ENCODE results near the gene ZBTB5. TPM values are rescaled to one million over a fixed set of nuclear protein-coding genes. Genes with fewer than 3 reads are reported as not detected.

Gene ZBTB5
- total and polyA plus RNA-seq, 8 donors: 2.8 to 7.5 (median 4.8) TPM

DNA sequence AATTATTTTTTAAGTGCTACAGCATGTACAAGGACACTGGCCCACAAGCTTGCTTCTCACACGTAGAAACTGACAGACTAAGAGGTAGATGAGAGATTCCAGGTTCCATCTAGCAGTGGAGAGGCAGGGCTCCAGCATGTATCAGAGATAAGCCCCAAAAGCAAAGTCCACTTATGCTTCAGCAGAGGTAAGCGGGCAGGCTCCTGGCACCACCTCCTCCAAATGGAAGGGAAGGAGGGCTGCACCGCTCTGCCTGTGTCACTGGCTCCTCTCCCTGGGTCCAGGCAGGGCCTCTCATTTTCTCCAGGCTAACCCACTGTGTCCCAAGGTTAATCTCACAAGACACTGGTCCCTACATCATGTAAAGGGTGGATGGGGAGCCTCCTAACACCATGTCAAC is 26.9 kb downstream of the ZBTB5 start:
- H3K4me3 ChIP-seq: no peak overlapping the region
- peaks cover 0 to 59% (median 25%) of the 10 kb centered on the region in 3 donors for H3K36me3 ChIP-seq
- WGBS, 2 donors: 46 to 58% methylated on average over 3 of the region's 3 CpGs
- TF ChIP-seq, protein P1, sequence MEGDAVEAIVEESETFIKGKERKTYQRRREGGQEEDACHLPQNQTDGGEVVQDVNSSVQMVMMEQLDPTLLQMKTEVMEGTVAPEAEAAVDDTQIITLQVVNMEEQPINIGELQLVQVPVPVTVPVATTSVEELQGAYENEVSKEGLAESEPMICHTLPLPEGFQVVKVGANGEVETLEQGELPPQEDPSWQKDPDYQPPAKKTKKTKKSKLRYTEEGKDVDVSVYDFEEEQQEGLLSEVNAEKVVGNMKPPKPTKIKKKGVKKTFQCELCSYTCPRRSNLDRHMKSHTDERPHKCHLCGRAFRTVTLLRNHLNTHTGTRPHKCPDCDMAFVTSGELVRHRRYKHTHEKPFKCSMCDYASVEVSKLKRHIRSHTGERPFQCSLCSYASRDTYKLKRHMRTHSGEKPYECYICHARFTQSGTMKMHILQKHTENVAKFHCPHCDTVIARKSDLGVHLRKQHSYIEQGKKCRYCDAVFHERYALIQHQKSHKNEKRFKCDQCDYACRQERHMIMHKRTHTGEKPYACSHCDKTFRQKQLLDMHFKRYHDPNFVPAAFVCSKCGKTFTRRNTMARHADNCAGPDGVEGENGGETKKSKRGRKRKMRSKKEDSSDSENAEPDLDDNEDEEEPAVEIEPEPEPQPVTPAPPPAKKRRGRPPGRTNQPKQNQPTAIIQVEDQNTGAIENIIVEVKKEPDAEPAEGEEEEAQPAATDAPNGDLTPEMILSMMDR (IDR thresholded peaks at IDR 0.05): no peak
- H3K9me3 ChIP-seq: no peaks in the 10 kb centered on the region
- DNase-seq: no peak
- intact Hi-C loops (cut with DNase I): loop anchor here in 1 of 3 donors (10.0 kb wide), 1 partner anchor 56 kb away; no protein-coding TSS in a partner anchor
- H3K4me1 ChIP-seq: peaks cover 0 to 5% (median 0%) of the 10 kb centered on the region in 3 donors
- H3K27me3 ChIP-seq: no peaks in the 10 kb centered on the region
- no peak overlapping the region for H3K27ac ChIP-seq
- FAIRE-seq: no peak
- peak in 2 of 4 donors; percentile 27 to 44 for ATAC-seq

DNA sequence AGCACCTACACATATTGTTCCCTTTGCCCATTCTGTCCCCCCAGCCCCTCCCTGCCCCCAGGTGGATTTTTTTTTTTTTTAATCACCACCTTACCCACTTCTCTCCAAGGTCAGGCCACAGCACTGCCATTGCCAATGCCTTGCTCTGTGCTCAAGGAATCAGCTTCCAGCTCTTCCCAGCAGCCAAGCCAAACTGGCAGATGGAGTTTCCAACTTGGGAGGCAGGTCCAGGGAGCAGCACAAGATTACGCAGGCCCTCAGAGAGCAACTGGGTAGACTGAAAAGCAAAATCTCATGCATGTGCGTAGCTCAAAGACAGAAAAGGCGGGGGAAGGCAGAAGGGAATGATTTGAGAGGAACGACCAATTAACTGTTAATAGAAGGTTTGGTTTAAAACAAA is 27.6 kb downstream of the ZBTB5 start:
- 80 to 82% methylated on average over 4 of the region's 4 CpGs for WGBS, 2 donors
- Histone ChIP-seq H3K27ac (no peak overlapping the region), H3K4me1 (peaks cover 0 to 5% (median 0%) of the 10 kb centered on the region in 3 donors), H3K4me3 (no peak overlapping the region), H3K9me3 (no peaks in the 10 kb centered on the region), H3K27me3 (no peaks in the 10 kb centered on the region), H3K36me3 (peaks cover 0 to 59% (median 25%) of the 10 kb centered on the region in 3 donors)
- FAIRE-seq (no peak), DNase-seq (no peak), ATAC-seq (peak in 1 of 4 donors; percentile 24)
- intact Hi-C loops (cut with DNase I): loop anchor here in 1 of 3 donors (10.0 kb wide), 1 partner anchor 57 kb away; no protein-coding TSS in a partner anchor
- TF ChIP-seq, protein P1 (IDR thresholded peaks at IDR 0.05): no peak

DNA sequence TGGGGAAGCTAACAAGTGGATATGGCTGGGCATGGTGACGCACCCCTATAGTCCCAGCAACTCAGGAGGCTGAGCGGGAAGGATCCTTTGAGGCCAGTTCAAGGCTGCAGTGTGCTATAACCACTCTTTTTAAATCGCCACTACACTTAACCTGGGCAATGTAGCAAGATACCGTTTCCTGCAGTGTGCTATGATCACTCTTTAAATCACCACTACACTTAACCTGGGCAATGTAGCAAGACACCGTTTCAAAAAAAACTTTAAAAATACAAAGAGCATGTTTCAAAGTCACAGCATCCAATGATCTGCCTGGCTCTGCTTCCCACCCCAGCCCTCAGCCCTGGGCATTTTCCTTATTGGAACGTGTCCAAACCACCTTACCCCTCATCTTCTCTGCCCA is 28.2 kb downstream of the ZBTB5 start:
- Histone ChIP-seq H3K27me3 (no peaks in the 10 kb centered on the region), H3K9me3 (no peaks in the 10 kb centered on the region), H3K36me3 (peaks cover 0 to 56% (median 22%) of the 10 kb centered on the region in 3 donors), H3K27ac (no peak overlapping the region), H3K4me3 (no peak overlapping the region), H3K4me1 (peaks cover 0 to 5% (median 0%) of the 10 kb centered on the region in 3 donors)
- ATAC-seq (no peak), FAIRE-seq (no peak), DNase-seq (no peak)
- WGBS, 2 donors: 87 to 93% methylated on average over 6 of the region's 6 CpGs
- intact Hi-C loops (cut with DNase I): loop anchor here in 1 of 3 donors (10.0 kb wide), 1 partner anchor 58 kb away; no protein-coding TSS in a partner anchor
- TF ChIP-seq, protein P1 (IDR thresholded peaks at IDR 0.05): no peak

DNA sequence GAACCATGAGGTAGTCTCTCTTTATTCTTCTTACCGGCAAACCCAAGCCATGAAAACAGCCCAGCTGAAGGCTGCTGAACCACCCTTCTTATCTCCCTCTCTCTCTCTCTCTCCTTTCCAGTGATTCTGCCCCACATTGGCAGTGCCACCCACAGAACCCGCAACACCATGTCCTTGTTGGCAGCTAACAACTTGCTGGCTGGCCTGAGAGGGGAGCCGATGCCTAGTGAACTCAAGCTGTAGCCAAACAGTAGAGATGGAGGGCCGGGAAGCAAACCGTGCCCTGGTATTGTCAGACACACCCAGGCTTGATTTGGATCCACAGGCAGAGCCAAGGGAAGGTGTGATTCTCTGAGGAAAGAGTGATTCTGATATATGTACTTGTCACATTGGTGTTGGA is 28.7 kb downstream of the ZBTB5 start:
- Histone ChIP-seq H3K4me1 (peaks cover 0 to 5% (median 0%) of the 10 kb centered on the region in 3 donors), H3K4me3 (no peak overlapping the region), H3K27ac (no peak overlapping the region), H3K36me3 (peaks cover 0 to 51% (median 19%) of the 10 kb centered on the region in 3 donors), H3K9me3 (no peaks in the 10 kb centered on the region), H3K27me3 (no peaks in the 10 kb centered on the region)
- WGBS, 2 donors: 87 to 94% methylated on average over 5 of the region's 5 CpGs
- peak in 1 of 6 donors; percentile 33 for DNase-seq
- no peak for FAIRE-seq
- TF ChIP-seq, protein P1 (IDR thresholded peaks at IDR 0.05): no peak
- intact Hi-C loops (cut with DNase I): loop anchor here in 1 of 3 donors (10.0 kb wide), 1 partner anchor 58 kb away; no protein-coding TSS in a partner anchor
- no peak for ATAC-seq

DNA sequence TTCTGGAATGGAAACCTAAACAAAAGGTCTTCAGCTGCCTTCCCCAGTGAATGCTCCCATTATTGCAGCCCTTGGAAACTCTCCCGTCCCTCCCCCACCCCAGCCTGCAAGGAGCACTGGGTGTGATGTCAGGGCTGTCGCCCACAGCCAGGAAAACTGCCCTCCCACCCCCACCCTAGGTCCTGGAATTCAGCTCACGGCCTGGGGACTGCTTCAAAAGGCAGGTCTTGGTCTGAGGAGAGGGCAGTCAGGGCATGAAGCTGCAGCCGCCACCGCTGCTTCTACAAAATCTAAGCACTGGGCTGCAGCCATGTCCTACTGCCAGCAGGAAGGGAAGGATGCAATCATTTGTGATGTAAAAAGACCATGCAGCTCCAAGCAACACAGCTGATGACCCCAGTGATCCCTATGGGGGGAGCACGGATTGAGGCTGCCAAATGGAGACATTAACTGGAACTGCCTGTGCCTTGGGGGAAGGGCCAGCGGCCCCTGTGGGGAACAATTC is 31.3 kb downstream of the ZBTB5 start:
- Histone ChIP-seq H3K9me3 (no peaks in the 10 kb centered on the region), H3K4me1 (peaks cover 0 to 5% (median 0%) of the 10 kb centered on the region in 3 donors), H3K4me3 (no peak overlapping the region), H3K36me3 (peaks cover 0 to 25% (median 9%) of the 10 kb centered on the region in 3 donors), H3K27ac (no peak overlapping the region), H3K27me3 (no peaks in the 10 kb centered on the region)
- WGBS, 2 donors: 79 to 85% methylated on average over 7 of the region's 7 CpGs
- DNase-seq (peak in 1 of 6 donors; percentile 19), ATAC-seq (no peak), FAIRE-seq (no peak)
- intact Hi-C loops (cut with DNase I): loop anchor here in 1 of 3 donors (10.0 kb wide), 1 partner anchor 61 kb away; no protein-coding TSS in a partner anchor
- TF ChIP-seq, protein P1 (IDR thresholded peaks at IDR 0.05): no peak

Measured in pancreas (tissue), 10 donors.